ENCODE data around the gene SHISA2. TPM values are rescaled to one million over a fixed set of nuclear protein-coding genes. Genes with fewer than 3 reads are reported as not detected.

SHISA2 gene
- total RNA-seq, 4 donors from 2014 or later, result 0.25 to 2.0 (median 1.1) TPM

GRCh38 chr13:26034018-26034417 lies 17.8 kb downstream of the SHISA2 start:
- TF ChIP-seq CTCF (IDR thresholded peaks at IDR 0.05), result no peak
- DNase-seq (ENCODE audit: low spot score), result no peak
- no peak for ATAC-seq (ENCODE audit: low FRiP score)

- DNase-seq (ENCODE audit: low spot score) (no peak), ATAC-seq (ENCODE audit: low FRiP score) (no peak)
- TF ChIP-seq CTCF (IDR thresholded peaks at IDR 0.05), result no peak
Observed at GRCh38 chr13:26030331-26030730, 21.5 kb downstream of the SHISA2 start.

- DNase-seq (ENCODE audit: low spot score), result no peak
- no peak for ATAC-seq (ENCODE audit: low FRiP score)
- no peak for TF ChIP-seq CTCF (IDR thresholded peaks at IDR 0.05)
Observed at GRCh38 chr13:26029581-26030136, 22.2 kb downstream of the SHISA2 start.

GRCh38 chr13:26026211-26026610 lies 25.6 kb downstream of the SHISA2 start:
- no peak for DNase-seq (ENCODE audit: low spot score)
- no peak for ATAC-seq (ENCODE audit: low FRiP score)
- TF ChIP-seq CTCF (IDR thresholded peaks at IDR 0.05), result no peak

GRCh38 chr13:26025771-26026170 lies 26.0 kb downstream of the SHISA2 start:
- ATAC-seq (ENCODE audit: low FRiP score) (no peak), DNase-seq (ENCODE audit: low spot score) (no peak)
- TF ChIP-seq CTCF (IDR thresholded peaks at IDR 0.05), result no peak

- DNase-seq (ENCODE audit: low spot score) (no peak), ATAC-seq (ENCODE audit: low FRiP score) (no peak)
- TF ChIP-seq CTCF (IDR thresholded peaks at IDR 0.05), result no peak
Observed at GRCh38 chr13:26025196-26025595, 26.6 kb downstream of the SHISA2 start.

- DNase-seq (ENCODE audit: low spot score), result no peak
- ATAC-seq (ENCODE audit: low FRiP score), result no peak
- no peak for TF ChIP-seq CTCF (IDR thresholded peaks at IDR 0.05)
Observed at GRCh38 chr13:26024558-26024957, 27.3 kb downstream of the SHISA2 start.
